NAMALWA (cell line): ENCODE results near the gene NCDN.

Experiments
- DNase-seq: peaks from one replicate; pipeline ENCODE4 v3.0.0-alpha.2; 2015; ENCODE audit warnings: low spot score

Gene NCDN

DNA sequence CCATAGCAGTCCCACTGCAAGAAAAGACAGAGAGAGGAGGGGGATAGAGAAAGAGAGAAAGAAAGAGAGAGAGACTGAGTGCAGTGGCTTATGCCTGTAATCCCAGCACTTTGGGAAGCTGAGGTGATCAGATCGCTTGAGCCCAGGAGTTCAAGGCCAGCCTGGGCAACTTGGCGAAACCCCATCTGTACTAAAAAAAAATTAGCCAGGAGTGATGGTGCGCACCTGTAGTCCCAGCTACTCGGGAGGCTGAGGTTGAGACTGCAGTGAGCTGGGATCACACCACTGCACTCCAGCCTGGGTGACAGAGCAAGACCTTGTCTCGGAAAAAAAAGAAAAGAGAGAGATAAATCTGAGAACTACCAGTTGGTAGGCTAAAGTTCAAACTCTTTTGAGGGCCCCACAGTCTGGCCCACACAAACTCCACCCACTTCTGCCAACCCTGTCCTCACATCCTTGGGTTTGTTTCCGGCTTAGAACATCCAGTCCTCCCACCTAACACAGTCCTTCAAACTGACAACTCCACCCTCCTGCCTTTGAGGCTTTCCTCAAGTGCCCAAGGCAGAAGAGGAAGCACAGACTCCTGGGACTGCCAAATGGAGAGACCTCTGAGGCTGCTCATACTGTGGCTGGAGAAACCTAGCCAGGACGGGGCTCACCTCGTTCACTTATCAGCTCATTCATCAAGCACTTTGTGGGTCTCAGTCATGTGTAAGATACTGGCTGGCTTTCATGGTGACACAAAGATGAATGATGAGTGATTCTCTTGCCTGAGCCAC is 35.6 kb downstream of the NCDN start:
- no peak for DNase-seq

DNA sequence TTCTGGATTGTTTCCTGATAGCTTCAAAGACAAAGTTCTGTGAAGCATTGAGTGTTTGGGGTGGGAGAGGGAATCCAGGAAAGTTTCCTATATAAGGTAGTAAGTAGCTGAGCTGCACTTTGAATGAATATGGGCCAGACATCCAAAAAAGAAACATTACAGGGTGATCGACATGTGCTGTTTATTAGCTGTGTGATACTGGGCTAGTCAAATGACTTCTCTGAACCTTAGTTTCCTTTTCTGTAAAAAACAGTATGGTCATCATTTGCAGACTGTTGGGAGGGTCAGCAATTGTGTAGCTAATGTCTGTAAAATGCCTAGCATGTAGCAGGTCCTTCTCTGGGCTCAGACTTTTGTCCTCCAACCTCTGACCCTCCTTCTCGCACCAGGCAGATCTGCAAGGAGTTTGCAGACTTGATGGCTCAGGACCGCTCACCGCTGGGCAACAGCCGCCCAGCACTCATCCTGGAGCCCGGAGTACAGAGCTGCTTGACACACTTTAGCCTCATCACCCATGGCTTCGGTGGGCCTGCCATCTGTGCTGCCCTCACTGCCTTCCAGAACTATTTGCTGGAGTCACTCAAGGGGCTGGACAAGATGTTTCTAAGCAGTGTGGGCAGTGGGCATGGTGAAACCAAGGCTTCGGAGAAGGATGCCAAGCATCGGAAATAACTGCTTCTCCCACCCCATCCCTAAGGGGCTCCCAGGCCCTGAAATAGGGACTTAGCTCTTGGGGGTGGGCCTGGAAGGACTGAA is 36.6 kb downstream of the NCDN start:
- DNase-seq: no peak

DNA sequence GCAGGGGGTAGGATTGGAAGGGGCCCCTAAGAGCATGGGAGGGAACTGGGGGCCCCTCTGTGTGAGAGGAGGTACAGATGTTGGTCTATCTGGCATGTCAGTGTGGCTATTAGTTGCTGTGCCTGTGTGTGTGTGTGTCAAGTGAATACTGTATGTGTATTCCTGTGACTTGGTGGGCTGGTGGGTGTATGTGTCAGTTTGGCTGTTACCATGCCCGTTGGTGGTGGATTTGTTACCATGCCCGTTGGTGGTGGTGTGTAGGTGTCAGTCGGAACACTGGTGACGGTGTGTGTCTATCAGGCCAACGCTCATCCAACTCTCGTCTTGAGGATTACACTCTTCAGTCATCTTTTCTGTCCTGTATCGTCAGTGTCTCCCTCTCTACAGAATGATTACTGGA is 38.1 kb downstream of the NCDN start:
- DNase-seq: no peak

DNA sequence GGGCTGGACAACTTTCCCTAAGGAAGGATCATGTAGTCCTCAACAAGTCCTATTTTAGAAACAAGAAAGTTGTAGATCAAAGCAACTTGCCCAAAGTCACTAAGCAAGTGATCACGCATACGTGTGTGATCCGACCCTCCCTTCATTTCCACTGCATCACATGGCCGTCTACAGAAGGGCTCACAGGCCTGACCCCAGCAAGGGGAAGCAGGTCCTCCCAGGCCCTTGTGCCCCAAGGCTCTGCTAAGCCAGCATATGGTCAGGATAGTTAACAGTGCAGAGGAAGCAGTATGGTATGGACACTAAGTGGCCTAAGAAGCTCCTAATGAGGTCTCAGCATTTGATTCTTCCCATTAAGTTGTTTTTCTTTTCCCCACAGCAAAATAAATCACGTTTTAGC is 40.3 kb downstream of the NCDN start:
- no peak for DNase-seq

DNA sequence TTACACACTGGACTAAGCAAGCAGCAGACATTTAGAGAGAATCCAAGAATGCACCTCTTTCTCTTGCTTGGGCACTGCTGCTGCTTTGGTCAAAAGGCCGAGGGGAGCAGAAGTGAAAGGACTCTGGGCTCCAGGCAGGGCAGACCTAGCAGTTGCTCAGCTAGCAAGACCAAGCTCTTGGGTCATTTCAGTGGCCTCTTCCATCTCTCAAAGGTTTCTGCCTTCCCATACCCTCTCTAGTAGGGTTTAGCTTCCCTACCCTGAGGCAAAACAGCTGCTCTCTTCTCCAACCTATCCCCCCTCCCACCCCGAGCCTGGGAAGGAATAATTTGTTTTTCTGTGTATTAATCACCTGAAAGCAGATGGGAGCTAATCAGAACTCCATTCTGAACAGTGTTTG is 41.3 kb downstream of the NCDN start:
- no peak for DNase-seq

DNA sequence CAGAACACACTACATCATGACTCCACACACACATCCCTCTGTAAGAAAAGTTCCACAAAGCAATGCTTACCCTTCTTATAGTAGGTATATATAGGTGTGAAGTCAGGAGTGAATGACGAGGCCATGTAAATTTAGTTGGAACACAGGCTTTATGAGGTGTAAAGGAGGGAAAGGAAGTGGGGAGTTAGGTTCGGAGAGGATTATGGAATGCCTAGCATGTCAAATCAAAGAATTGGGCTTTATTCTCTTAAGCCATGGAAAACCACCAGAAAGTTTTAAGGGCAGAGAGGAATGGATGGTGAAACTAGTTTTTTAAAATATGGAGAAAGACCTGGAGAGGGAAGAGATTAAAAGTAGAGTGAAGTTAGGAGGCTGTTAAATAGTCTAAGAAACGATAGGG is 41.8 kb downstream of the NCDN start:
- no peak for DNase-seq

DNA sequence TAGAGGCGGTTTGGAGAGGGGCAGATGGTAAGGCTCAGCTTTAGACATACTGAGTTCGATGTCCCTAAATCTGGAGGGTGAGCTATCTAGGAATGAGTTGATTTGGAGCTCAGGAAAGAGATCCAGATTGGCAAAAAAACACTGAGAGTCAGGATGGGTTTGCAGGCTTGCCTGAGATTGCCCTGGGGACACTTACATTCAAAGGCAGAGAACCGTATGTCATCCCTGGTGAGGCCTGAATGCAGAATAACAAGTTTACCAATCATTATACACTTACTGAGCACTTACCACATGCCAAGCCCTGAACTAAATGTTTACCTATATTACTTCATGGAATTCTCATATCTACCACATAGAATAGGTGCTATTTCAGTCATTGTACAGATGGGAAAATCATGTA is 43.0 kb downstream of the NCDN start:
- DNase-seq: no peak

DNA sequence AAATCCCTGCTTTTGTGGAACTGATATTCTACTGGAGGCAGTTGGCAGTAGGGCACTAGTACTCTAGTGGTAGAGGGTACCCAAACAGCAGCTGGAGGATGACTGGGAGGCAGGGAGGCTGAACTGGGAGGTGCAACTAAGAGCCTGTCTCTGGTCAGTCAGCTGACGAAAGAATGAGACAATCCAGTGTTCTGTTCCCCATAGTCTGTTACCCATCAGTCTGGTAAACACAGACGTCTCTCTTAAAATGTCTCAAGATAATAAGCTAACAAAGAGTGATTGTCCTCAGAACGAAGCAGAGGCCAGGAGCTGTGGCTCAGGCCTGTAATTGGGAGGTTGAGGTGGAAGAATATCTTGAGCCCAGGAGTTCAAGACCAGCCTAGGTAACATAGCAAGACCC is 45.9 kb downstream of the NCDN start:
- no peak for DNase-seq

DNA sequence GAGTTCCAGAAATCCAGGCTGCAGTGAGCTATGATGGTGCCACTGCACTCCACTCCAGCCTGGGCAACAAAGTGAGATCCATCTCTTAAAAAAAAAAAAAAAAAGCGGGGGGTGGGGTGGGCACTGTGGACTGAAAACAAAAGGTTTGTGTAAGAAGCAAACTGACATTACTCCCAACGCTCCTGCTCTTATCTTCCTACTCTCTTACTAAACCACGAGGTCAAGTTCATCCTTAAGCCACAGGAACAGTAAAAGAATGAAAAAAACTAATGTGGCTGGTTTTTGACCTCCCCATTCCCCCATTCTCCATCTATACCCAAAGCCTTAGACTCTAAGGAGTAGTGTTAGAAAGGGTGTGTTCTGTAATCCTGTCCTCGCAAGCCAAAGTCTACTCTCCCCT is 46.3 kb downstream of the NCDN start:
- no peak for DNase-seq

DNA sequence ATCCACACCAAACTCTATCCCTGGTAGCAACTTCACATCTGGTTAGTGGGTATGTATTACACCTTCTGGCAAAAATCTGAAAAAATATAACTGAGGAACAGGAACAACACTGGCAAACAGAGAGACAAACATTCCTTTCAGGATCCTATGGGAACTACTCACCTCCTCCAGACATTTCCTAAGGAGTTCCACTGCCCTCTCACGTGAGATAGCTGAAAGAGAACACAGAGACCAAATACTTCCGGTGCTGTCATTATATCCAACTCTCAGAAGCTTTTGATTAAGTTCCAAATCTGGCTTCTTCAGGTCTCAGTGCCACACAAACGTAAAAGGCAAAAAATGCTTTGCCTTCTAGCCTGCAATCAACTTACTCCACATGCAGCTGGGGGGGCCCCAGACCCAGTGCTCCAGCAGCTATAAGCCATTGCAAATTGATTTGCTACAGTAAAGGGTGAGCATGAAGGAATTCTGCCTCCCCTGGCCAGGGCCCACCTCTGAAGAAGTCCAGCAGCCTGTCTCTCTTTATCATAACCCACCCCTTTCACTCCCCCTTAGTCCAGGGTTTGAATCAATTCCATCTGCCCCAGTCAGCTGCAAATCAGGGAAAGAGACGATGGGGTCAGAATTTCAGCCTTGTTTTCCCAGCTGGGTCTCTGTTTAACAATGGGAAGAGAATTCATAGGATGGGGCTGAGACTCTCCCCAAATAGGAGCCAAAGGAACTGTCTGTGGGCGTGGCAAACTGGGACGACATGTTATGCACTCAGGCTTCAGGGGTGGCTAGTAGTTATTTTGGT is 47.7 kb downstream of the NCDN start:
- DNase-seq: no peak

DNA sequence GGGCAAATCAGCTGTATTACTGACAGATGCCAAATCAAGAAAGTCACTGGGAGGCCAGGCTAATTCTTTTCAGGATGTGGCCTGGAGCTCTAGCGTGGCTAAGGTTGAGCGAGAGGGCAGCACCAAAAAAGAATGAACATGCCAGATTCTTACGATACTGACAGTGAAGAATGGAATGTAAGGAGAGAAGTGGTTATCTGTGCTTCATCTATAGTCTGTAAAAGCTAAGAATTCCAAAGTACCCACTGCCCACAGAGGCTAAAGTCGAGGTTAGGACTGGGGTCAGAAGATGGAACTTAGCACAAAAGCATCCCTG is 48.2 kb downstream of the NCDN start:
- no peak for DNase-seq

DNA sequence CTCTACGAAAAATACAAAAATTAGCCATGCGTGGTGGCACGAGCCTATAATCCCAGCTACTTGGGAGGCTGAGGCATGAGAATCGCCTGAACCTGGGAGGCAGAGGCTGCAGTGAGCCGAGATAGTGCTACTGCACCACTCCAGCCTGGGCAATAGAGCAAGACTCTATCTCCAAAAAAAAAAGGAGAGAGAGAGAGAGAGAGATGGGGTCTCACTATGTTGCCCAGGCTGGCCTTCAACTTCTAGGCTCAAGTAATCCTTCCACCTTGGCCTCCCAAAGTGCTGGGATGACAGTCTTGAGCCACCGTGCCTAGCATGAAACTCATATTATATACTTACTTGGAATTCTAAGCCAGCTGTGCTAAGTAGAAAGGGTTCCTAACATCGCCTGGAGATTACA is 54.1 kb downstream of the NCDN start:
- no peak for DNase-seq

DNA sequence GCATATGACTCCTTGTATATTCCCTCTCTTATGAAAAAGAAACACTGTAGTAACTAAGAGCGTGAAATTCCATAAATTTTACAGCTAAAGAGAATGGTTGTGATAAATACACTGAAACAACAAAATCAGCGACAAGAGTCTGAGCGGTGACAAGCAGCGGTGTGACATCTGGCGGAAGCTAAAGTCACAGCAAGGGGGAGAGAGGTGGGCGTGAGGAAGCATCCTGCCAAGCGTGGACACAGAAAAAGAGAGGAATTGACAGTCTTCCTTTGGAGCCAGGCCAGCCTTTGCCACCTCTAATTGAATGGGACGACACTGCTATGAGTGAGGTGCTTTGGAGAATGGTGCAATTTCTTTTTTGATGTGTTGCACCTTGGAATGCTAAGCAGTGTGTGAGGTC is 57.8 kb downstream of the NCDN start:
- no peak for DNase-seq
